HCEC 1CT (cell line): ENCODE measurements around the gene MNT.

ENCODE experiments used
- DNase-seq: peaks from one replicate; pipeline ENCODE4 v3.0.0-alpha.2; 2017

MNT gene

GRCh38 chr17:2395258-2396181, 5.3 kb downstream of the MNT start:
- DNase-seq: peak; percentile 40

- DNase-seq: no peak
Observed at GRCh38 chr17:2394775-2395201, 6.1 kb downstream of the MNT start.

GRCh38 chr17:2393954-2394749, 6.7 kb downstream of the MNT start:
- DNase-seq: no peak

GRCh38 chr17:2393174-2393953, 7.5 kb downstream of the MNT start:
- DNase-seq: peak; percentile 85

GRCh38 chr17:2392252-2393173, 8.3 kb downstream of the MNT start:
- peak; percentile 94 for DNase-seq

- no peak for DNase-seq
Observed at GRCh38 chr17:2391597-2392251, 9.1 kb downstream of the MNT start.

- DNase-seq: no peak
Observed at GRCh38 chr17:2390199-2390836, 10.5 kb downstream of the MNT start.

- no peak for DNase-seq
Observed at GRCh38 chr17:2388683-2389055, 12.2 kb downstream of the MNT start.

- DNase-seq: no peak
Observed at GRCh38 chr17:2388020-2388682, 12.7 kb downstream of the MNT start.

- DNase-seq: no peak
Observed at GRCh38 chr17:2387086-2388019, 13.5 kb downstream of the MNT start.

- DNase-seq: no peak
Observed at GRCh38 chr17:2386400-2387085, 14.3 kb downstream of the MNT start.

- DNase-seq: no peak
Observed at GRCh38 chr17:2385240-2386210, 15.3 kb downstream of the MNT start.

- DNase-seq: no peak
Observed at GRCh38 chr17:2384439-2385127, 16.3 kb downstream of the MNT start.

- no peak for DNase-seq
Observed at GRCh38 chr17:2383628-2384167, 17.2 kb downstream of the MNT start.

- no peak for DNase-seq
Observed at GRCh38 chr17:2380950-2381649, 19.8 kb downstream of the MNT start.
